ENCODE data around the gene PSRC1. TPM values are rescaled to one million over a fixed set of nuclear protein-coding genes. Genes with fewer than 3 reads are reported as not detected.

The PSRC1 gene
- total RNA-seq, 1 donor from 2014 or later: 1.1 TPM

DNA sequence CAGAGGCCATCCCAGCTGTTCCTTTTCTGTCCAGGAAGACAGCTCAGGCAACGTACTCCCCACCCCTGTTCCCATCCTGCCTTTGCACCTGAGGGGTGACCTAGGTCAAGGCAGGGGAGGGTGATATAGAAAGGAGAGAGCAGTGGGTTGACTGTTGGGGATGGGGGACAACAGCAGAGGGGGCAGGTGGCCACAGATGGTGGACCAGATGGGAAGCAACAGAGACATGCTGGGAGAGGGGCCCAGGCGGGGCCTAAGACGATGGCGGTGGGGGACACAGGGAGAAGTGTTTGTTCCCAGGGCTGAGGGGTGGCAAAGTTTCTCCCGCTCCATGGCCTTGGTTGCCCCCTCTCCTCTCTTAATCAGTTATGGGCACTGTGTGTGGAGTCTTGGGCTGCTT lies 27.3 kb downstream of the PSRC1 start:
- Histone ChIP-seq H3K36me3 (ENCODE audit: control insufficient read depth, insufficient read depth, low read length) (peaks cover 21% of the 10 kb centered on the region), H3K27me3 (ENCODE audit: control insufficient read depth, insufficient read depth, low read length) (no peaks in the 10 kb centered on the region), H3K4me3 (ENCODE audit: low read depth, low read length) (peak overlapping the region; percentile 31)
- no peak for DNase-seq (ENCODE audit: low read depth)
- no peak for FAIRE-seq
- TF ChIP-seq, protein P1, sequence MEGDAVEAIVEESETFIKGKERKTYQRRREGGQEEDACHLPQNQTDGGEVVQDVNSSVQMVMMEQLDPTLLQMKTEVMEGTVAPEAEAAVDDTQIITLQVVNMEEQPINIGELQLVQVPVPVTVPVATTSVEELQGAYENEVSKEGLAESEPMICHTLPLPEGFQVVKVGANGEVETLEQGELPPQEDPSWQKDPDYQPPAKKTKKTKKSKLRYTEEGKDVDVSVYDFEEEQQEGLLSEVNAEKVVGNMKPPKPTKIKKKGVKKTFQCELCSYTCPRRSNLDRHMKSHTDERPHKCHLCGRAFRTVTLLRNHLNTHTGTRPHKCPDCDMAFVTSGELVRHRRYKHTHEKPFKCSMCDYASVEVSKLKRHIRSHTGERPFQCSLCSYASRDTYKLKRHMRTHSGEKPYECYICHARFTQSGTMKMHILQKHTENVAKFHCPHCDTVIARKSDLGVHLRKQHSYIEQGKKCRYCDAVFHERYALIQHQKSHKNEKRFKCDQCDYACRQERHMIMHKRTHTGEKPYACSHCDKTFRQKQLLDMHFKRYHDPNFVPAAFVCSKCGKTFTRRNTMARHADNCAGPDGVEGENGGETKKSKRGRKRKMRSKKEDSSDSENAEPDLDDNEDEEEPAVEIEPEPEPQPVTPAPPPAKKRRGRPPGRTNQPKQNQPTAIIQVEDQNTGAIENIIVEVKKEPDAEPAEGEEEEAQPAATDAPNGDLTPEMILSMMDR (IDR thresholded peaks at IDR 0.05; ENCODE audit: insufficient read depth, low read length, severe bottlenecking): no peak

DNA sequence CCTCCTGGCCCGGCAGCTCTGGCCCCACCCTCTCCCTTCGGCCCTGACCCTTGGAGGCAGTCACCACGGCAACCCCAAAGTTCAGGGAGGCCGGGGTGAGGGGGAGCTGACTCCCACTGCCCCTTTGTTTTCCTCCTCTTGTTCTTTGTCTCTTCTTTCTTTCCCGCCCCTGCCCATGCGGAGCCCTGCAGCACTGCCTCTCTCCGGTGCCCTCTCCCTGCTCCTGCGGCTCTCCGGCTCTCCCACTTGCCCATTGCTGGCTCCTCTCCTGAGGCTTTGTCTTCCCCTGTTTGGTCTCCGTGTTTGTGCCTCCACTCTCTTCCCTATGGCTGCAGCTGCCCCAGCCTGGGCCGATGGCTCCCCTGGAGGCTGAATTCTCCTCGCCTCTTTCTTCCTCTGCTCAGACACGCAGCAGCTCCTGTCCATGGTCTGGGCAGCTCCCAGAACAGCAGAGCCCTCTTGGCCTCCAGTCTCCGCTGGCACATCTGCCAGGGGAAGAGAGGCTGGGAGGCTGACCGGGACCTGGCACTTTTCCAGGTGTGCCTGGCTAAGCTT lies 27.8 kb downstream of the PSRC1 start:
- Histone ChIP-seq H3K36me3 (ENCODE audit: control insufficient read depth, insufficient read depth, low read length) (peaks cover 22% of the 10 kb centered on the region), H3K27me3 (ENCODE audit: control insufficient read depth, insufficient read depth, low read length) (no peaks in the 10 kb centered on the region), H3K4me3 (ENCODE audit: low read depth, low read length) (peak overlapping the region; percentile 31)
- DNase-seq (ENCODE audit: low read depth): no peak
- TF ChIP-seq, protein P1 (IDR thresholded peaks at IDR 0.05; ENCODE audit: insufficient read depth, low read length, severe bottlenecking): peak; percentile 43
- no peak for FAIRE-seq

DNA sequence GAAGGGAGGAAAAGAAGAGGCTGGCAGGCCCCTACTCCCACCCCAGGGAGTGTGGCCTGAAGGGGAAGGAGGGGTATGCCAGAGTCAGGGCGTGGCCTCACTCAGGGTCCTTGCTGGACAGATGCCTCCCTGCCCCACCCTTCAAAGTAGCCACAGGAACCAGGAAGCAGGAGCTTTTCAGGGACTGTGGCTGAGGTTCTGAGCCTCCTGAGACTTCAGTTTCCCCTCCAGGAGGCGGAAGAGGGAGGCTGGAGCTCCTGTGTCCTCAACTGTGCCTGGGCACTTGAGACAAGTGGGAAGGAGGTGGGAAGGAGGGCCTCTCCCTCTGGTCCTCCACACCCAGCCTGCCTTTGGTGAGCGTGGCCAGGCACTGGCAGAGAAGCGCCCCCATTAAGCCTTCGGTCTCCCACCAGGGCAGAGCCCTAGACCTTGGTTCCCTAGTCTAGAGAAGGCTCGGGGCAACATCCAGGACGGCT lies 28.3 kb downstream of the PSRC1 start:
- H3K36me3 ChIP-seq (ENCODE audit: control insufficient read depth, insufficient read depth, low read length): peaks cover 21% of the 10 kb centered on the region
- no peak for DNase-seq (ENCODE audit: low read depth)
- H3K27me3 ChIP-seq (ENCODE audit: control insufficient read depth, insufficient read depth, low read length): no peaks in the 10 kb centered on the region
- peak overlapping the region; percentile 34 for H3K4me3 ChIP-seq (ENCODE audit: low read depth, low read length)
- no peak for FAIRE-seq
- TF ChIP-seq, protein P1 (IDR thresholded peaks at IDR 0.05; ENCODE audit: insufficient read depth, low read length, severe bottlenecking): peak; percentile 17

DNA sequence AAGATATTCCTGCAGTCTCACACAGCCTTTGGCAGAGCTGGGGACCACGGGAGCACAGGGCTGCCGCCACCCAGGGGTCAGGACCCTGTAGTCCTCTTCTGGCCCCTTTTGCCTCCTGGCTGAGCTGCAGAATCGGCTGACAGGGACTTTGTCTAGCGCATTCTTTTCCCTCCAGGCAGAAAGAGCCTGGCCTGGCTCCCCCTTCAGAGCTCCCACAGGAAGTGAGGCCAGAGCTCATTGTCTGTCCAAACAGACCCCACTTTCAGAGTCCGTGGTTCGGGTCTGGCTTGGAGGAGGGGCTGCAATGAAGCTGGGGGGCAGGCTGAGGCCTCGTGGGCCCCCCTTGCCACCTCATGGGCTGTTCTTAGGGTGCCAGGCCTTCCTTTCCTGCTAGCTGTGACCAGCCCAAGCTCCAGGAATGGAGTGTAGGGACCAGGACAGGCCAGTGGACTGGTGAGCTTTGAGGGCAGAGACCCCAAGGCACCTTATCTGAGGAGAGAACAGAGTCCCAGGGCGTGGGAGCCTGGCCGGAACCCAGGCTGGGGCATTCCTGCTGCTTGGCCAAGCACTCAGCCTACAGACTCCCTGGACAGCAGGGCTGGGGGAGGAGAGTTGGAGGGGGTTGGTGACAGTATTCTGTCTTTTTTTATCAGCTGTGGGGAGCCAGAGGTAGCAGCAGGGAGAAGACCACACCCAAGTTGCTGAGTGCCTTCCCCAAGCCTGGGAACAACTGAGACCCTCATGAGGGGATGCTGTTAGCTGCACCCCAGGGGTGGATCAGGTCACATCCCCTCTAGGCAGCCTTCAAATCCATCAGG lies 28.9 kb downstream of the PSRC1 start:
- DNase-seq (ENCODE audit: low read depth) (no peak), FAIRE-seq (no peak)
- TF ChIP-seq, protein P1 (IDR thresholded peaks at IDR 0.05; ENCODE audit: insufficient read depth, low read length, severe bottlenecking): no peak
- H3K27me3 ChIP-seq (ENCODE audit: control insufficient read depth, insufficient read depth, low read length): no peaks in the 10 kb centered on the region
- peaks cover 17% of the 10 kb centered on the region for H3K36me3 ChIP-seq (ENCODE audit: control insufficient read depth, insufficient read depth, low read length)
- peak overlapping the region; percentile 34 for H3K4me3 ChIP-seq (ENCODE audit: low read depth, low read length)

DNA sequence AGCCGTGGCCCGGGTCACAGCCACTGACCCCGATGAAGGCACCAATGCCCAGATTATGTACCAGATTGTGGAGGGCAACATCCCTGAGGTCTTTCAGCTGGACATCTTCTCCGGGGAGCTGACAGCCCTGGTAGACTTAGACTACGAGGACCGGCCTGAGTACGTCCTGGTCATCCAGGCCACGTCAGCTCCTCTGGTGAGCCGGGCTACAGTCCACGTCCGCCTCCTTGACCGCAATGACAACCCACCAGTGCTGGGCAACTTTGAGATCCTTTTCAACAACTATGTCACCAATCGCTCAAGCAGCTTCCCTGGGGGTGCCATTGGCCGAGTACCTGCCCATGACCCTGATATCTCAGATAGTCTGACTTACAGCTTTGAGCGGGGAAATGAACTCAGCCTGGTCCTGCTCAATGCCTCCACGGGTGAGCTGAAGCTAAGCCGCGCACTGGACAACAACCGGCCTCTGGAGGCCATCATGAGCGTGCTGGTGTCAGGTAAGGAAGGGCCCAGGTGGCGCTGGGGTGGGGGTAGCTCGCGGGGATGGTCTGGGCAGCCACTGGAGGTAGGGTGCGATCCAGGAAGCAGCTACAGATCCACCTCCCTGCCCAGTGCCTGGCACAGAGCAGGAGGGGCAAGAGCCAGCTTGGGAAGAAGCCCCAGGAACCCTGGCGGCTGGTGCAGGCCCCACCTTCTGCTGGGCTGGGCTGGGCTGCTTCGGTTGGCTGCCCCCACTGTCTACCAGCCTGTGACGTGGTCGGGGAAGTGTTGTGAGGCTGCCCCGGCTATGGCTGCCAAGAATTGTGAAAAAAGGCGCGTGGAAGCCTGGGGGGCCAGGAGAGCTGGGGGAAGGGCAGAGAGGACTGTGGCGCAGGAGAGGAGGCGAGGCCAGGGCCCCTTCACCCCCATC lies 29.8 kb downstream of the PSRC1 start:
- no peaks in the 10 kb centered on the region for H3K27me3 ChIP-seq (ENCODE audit: control insufficient read depth, insufficient read depth, low read length)
- peak overlapping the region; percentile 34 for H3K4me3 ChIP-seq (ENCODE audit: low read depth, low read length)
- peaks cover 13% of the 10 kb centered on the region for H3K36me3 ChIP-seq (ENCODE audit: control insufficient read depth, insufficient read depth, low read length)
- DNase-seq (ENCODE audit: low read depth) (no peak), FAIRE-seq (no peak)
- TF ChIP-seq, protein P1 (IDR thresholded peaks at IDR 0.05; ENCODE audit: insufficient read depth, low read length, severe bottlenecking): no peak
